Measurements from ENCODE around the gene MYO3B.

The MYO3B gene

DNA sequence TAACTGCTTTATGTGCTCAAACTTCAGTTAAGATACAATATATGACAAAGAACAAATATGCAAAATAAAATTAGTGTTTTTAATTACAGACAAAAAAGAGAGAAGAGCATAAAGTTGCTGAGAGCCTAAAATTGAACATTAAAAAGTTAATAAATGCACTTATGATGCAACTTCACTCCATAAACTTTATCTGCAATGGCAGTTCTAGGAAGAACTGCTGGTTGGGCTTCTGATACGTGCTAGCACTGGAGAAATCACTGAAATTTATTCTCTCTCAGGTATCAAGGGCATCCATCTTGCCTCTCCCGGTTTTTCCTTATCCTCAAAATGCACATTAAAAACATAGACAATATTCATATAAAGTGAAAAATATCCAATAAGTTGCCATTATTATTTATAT, 35.7 kb downstream of the MYO3B start:
- peaks cover 5% of the 10 kb centered on the region for H3K4me1 Mint-ChIP-seq
- H3K4me3 Mint-ChIP-seq, result no peak overlapping the region
- no peak overlapping the region for H3K27ac Mint-ChIP-seq

DNA sequence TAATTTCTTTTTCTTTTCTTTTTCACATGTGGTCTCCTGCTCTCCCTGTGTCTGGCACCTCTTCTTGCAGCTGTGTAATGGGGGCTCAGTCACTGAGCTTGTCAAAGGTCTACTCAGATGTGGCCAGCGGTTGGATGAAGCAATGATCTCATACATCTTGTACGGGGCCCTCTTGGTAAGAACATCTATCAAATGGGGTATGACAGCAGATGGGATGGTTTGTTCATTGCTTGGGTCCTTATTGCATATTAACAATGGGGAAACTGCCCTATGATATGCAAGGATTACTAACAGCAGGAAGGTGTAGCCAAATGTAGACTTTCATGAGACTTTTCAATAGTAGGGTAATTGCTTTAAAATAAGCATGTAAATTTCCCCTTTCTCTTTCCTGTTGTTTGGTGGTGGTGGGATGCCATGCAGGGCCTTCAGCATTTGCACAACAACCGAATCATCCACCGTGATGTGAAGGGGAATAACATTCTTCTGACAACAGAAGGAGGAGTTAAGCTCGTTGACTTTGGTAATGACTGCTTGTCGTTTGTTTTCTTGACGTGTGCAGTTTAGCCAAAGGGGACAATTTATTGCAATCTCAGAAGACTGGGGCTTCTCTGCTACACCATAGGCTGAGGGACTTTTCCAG, 36.5 kb downstream of the MYO3B start:
- Mint-ChIP-seq H3K27ac (no peak overlapping the region), H3K4me3 (no peak overlapping the region), H3K9me3 (peaks cover 3% of the 10 kb centered on the region), H3K36me3 (no peaks in the 10 kb centered on the region), H3K4me1 (peaks cover 5% of the 10 kb centered on the region), H3K27me3 (no peaks in the 10 kb centered on the region)
- no peak for ATAC-seq

More for the DNA sequence above, 35.7 kb downstream of the MYO3B start:
- peaks cover 3% of the 10 kb centered on the region for H3K9me3 Mint-ChIP-seq
- no peak for ATAC-seq
- no peaks in the 10 kb centered on the region for H3K36me3 Mint-ChIP-seq
- H3K27me3 Mint-ChIP-seq, result no peaks in the 10 kb centered on the region

DNA sequence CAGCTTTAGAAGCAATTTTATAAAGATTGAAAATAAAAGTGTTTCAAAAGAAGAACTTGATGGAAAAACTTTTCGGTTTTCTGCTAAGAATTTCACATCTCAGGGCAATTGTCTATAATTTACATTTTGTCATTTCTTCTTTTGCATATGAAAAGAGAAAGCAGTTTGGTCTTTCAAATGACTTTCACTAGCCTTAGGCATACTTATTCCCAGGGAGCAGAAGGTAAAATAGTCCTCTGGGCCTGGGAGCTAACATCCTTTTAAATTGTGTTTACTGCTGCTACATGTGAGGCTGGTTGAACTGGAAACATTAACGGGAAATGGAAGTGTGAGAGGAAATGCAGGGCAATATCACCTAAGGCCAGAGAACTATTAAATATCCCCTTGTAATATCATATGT, 37.1 kb downstream of the MYO3B start:
- no peaks in the 10 kb centered on the region for H3K36me3 Mint-ChIP-seq
- H3K4me3 Mint-ChIP-seq, result no peak overlapping the region
- peaks cover 3% of the 10 kb centered on the region for H3K9me3 Mint-ChIP-seq
- no peaks in the 10 kb centered on the region for H3K27me3 Mint-ChIP-seq
- no peak for ATAC-seq
- no peak overlapping the region for H3K27ac Mint-ChIP-seq
- peaks cover 5% of the 10 kb centered on the region for H3K4me1 Mint-ChIP-seq

DNA sequence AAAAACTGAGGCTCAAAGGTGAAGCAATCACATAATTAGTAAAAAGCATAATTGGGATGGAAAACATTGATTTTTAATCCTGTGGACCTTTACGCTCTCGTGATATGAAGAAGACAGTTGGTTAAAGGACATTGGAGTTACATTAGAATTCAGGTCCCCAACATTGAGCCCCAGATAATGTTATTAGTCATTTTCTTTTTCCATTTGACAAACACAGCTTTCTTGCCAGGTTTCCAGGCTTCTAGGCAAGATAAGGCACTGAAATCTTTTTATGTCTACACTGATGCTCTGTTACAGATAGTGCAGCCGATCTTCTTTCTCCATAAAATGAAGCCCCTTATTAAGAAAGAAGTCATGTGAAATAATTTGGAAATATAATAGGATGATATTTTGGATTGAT, 38.5 kb downstream of the MYO3B start:
- Mint-ChIP-seq H3K4me3 (no peak overlapping the region), H3K4me1 (peaks cover 5% of the 10 kb centered on the region), H3K36me3 (no peaks in the 10 kb centered on the region), H3K27ac (no peak overlapping the region), H3K27me3 (no peaks in the 10 kb centered on the region), H3K9me3 (no peaks in the 10 kb centered on the region)
- no peak for ATAC-seq

DNA sequence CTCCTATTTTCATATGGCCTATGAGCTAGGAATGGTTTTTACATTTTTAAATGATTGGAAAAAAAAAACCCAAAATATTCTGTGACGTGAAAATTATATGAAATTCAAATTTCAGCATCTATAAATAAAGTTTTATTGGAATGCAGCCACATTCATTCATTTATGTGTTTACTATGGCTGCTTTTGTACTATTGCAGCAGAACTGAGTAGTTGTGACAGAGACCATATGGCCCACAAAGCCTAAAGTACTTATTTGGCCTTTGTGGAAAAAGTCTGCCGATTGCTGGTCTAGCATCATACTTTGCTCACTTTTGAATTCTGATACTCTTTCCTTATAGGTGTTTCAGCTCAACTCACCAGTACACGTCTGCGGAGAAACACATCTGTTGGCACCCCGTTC, 39.0 kb downstream of the MYO3B start:
- Mint-ChIP-seq H3K27ac (no peak overlapping the region), H3K27me3 (no peaks in the 10 kb centered on the region), H3K4me1 (peaks cover 5% of the 10 kb centered on the region), H3K9me3 (no peaks in the 10 kb centered on the region), H3K36me3 (no peaks in the 10 kb centered on the region), H3K4me3 (no peak overlapping the region)
- no peak for ATAC-seq

DNA sequence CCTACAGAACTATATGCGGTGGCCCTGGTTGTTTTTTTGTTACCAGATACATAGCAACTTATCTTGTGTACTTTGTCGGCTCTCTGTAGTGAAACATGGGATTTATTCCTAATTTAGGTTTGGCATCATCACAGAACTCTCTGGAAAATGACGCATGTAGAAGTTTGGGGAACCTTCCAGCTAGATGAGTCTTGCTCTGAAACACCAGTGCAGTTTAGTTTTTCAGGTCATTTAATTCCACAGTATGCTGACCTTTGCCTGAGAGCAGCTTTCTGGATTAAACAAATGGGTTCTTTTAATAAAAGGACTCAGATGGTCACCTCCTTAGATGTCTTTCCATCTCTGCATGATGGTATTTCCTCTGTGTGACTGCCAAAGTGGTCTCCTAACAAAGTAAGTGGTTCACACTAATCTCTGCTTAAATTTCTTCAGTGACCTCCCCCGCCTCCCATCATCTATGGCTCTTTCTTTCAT, 39.9 kb downstream of the MYO3B start:
- ATAC-seq, result no peak
- Mint-ChIP-seq H3K4me1 (peaks cover 5% of the 10 kb centered on the region), H3K4me3 (no peak overlapping the region), H3K9me3 (no peaks in the 10 kb centered on the region), H3K36me3 (no peaks in the 10 kb centered on the region), H3K27ac (no peak overlapping the region), H3K27me3 (no peaks in the 10 kb centered on the region)

DNA sequence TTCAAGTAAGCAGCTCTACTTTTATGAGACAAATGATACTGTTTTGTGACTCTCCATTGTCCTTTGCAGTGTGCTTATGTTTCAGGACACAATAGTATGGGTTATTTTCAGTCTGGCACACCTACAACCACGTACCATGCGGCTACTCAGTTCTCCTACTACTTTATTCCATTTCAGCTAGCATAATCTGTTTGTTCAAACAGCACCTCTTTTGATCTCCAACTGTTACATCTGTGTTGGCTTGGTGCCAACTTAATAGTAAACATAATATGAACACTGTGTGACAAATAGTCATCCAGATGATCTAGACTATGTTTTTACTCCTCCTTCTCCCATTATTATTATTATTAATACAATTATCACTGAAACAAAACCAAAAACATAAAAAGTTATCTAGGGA, 40.5 kb downstream of the MYO3B start:
- Mint-ChIP-seq H3K4me3 (no peak overlapping the region), H3K9me3 (no peaks in the 10 kb centered on the region), H3K27me3 (no peaks in the 10 kb centered on the region), H3K36me3 (no peaks in the 10 kb centered on the region), H3K4me1 (no peaks in the 10 kb centered on the region), H3K27ac (no peak overlapping the region)
- no peak for ATAC-seq

DNA sequence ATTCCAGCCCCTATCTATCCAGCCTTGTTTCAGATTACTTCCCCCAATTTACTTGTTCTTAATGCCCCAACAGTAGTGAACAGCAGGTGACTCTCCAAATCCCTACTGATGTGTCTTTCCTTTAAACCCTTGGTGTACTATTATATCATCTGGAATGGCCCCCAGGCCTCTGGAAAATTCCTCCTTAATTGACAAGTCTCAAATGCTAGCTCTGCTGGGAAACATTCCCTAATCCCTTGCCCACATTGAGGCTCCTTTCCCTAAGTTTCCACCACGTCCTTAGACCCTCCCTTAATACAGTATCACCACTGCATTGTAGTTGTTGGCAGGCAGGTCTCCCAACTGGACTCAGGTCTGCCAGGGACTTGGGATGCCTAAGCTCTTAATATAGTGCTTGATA, 41.0 kb downstream of the MYO3B start:
- Mint-ChIP-seq H3K36me3 (no peaks in the 10 kb centered on the region), H3K9me3 (no peaks in the 10 kb centered on the region), H3K4me3 (no peak overlapping the region), H3K27me3 (no peaks in the 10 kb centered on the region), H3K27ac (no peak overlapping the region), H3K4me1 (no peaks in the 10 kb centered on the region)
- ATAC-seq, result no peak

DNA sequence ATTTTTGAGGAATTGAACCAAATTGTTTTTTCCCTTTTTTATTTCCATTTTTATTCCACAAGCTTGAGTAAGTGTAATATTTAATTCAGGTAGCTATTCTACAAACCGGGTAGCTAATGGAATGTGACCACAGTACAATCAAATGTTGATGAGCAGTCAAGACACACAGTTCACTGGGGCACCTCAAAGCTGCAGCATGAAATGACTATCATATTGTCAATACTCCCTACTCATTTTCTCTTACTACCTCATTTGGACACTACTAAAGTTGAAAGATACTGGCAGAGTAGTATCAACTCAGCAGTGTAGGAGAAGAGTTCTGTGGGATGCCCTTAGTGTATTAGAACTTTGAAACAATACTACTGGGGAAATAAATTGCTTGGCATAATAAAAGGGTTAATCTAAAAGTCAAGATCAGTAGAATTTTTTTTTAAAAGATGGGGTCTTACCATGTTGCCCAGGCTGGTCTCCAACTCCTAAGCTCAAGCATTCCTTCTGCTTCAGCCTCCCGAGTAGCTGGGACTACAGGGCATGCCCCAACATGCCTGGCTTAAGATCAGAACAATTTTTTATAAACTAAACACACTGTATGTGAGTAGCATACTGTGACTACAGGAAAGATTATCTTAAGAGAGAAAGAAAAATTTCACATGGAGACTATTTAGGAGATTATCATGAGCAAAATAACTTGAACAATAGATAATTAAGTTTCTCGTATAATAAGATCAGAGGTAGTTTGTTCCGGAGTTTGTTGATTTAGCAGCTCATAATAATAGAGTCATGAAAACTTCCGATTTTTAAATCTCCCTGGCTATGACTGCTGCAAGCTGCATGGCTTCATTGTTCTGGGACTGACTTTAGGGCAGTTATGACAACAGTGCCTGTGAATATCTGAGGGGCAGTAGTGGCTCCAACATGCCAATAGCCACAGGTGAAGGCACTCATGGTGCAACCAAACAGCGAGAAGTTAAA, 43.7 kb downstream of the MYO3B start:
- no peak overlapping the region for H3K4me3 Mint-ChIP-seq
- H3K36me3 Mint-ChIP-seq, result no peaks in the 10 kb centered on the region
- H3K4me1 Mint-ChIP-seq, result no peaks in the 10 kb centered on the region
- H3K27ac Mint-ChIP-seq, result no peak overlapping the region
- no peaks in the 10 kb centered on the region for H3K27me3 Mint-ChIP-seq
- no peaks in the 10 kb centered on the region for H3K9me3 Mint-ChIP-seq
- ATAC-seq, result no peak

DNA sequence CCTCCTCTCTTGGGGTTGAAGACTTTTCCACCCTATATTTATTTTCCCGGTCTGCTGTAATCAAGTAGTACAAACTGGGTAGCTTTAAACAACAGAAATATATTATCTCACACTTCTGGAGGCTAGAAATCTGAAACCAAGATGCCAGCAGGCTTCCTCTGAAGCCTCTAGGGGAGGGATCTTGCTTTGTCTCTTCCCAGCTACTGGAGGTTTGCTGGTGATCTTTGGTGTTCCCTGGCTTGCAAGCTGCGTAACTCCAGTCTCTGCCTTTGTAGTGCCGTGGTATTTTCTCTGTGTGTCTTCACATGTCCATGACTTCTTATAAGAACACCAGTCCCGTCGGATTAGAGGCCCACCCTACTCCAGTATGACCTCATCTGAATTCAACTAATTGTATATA, 44.4 kb downstream of the MYO3B start:
- no peaks in the 10 kb centered on the region for H3K27me3 Mint-ChIP-seq
- H3K4me1 Mint-ChIP-seq, result no peaks in the 10 kb centered on the region
- ATAC-seq, result no peak
- H3K36me3 Mint-ChIP-seq, result no peaks in the 10 kb centered on the region
- no peak overlapping the region for H3K27ac Mint-ChIP-seq
- H3K9me3 Mint-ChIP-seq, result no peaks in the 10 kb centered on the region
- H3K4me3 Mint-ChIP-seq, result no peak overlapping the region

DNA sequence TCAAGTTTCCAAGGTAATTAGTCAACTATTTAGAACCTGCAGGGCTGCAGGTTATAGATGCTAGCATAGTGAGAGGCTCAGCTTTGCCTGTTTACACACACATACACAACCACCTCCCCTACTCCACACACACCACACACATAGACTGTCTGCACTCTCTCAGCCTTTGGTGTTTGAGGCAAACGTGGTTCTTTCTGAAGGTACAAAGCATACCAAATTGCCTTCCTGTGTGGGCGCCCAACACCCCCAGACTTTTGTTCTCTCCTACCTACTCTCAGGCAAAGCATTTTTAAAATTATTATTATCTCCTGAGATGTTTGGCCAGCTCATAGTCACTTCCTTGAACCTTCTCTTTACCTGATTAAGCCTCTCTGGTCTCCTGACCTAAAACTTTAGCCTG, 44.9 kb downstream of the MYO3B start:
- Mint-ChIP-seq H3K4me3 (no peak overlapping the region), H3K27ac (no peak overlapping the region), H3K9me3 (no peaks in the 10 kb centered on the region), H3K36me3 (no peaks in the 10 kb centered on the region), H3K27me3 (no peaks in the 10 kb centered on the region), H3K4me1 (no peaks in the 10 kb centered on the region)
- no peak for ATAC-seq

DNA sequence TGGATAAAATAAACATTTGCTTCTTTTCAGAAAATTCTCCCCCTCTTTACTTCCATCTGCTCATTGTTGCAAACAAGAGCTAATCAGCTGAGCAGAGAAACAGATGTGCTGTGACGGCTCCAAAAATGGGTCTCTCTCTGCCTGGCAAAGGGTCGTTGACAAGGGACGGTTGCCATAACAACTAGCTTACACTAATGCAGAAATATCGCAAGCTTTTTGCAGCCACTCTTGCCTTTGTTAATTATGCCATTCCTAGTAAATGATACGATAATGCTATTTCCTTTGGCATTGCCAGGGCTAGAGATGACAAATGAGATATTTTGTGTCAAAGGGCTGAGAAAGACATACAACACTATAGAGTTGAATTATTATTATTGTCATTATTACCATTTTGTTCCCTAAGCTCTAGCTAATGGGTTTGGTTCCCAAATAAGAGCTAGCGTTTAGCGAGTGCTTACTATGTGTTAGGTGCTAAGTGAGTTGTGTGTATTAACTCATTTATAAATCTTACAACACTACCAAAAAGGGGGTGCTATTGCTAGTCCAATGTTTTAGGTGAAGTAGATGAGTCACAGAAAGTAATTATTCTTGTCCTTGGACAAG, 46.8 kb downstream of the MYO3B start:
- Mint-ChIP-seq H3K27me3 (no peaks in the 10 kb centered on the region), H3K9me3 (no peaks in the 10 kb centered on the region), H3K4me3 (no peak overlapping the region), H3K36me3 (no peaks in the 10 kb centered on the region), H3K27ac (no peak overlapping the region), H3K4me1 (no peaks in the 10 kb centered on the region)
- no peak for ATAC-seq

DNA sequence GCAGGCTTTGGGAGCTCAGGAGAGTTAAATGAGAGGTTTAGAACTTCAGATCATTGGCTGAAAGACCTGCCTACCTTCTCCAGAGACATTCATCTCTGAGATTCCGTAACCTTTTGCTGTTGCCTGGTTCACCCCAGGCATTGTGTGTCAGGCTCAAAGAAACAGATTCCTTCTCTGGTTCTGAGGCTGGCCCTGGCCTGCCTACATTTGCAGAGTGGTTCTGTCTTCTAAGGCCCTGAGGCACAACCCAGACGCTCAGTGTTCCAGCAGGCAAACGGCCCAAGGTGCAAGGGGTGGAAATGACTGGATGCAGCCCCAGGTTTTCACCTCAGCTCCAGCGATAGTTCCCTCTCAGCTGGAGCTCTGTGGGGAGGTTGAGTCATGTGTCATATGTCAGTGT, 48.3 kb downstream of the MYO3B start:
- H3K9me3 Mint-ChIP-seq, result no peaks in the 10 kb centered on the region
- H3K27me3 Mint-ChIP-seq, result no peaks in the 10 kb centered on the region
- no peak overlapping the region for H3K27ac Mint-ChIP-seq
- H3K36me3 Mint-ChIP-seq, result no peaks in the 10 kb centered on the region
- ATAC-seq, result no peak
- H3K4me3 Mint-ChIP-seq, result no peak overlapping the region
- no peaks in the 10 kb centered on the region for H3K4me1 Mint-ChIP-seq

DNA sequence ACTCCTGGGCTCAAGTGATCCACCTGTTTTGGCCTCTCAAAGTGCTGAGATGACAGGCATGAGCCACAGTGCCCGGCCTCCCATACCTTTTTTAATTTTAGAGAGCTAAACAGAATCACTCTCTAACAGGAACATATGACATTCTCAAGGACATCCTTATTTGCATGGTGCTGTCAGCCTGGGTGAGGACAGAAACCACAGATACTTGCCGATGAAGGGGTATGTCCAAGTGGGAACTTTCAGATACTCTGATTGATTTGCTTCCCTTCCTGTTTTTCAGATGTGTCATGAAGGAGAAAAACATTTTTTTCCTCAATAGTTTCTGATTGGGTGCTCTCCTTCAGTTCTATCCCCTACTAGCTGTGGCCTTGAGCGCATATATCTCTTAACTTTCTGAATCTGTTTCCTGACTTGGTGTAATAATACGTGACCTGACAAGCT, 49.6 kb downstream of the MYO3B start:
- H3K27ac Mint-ChIP-seq, result no peak overlapping the region
- H3K4me3 Mint-ChIP-seq, result no peak overlapping the region
- H3K36me3 Mint-ChIP-seq, result no peaks in the 10 kb centered on the region
- H3K27me3 Mint-ChIP-seq, result no peaks in the 10 kb centered on the region
- no peaks in the 10 kb centered on the region for H3K4me1 Mint-ChIP-seq
- no peak for ATAC-seq
- no peaks in the 10 kb centered on the region for H3K9me3 Mint-ChIP-seq

DNA sequence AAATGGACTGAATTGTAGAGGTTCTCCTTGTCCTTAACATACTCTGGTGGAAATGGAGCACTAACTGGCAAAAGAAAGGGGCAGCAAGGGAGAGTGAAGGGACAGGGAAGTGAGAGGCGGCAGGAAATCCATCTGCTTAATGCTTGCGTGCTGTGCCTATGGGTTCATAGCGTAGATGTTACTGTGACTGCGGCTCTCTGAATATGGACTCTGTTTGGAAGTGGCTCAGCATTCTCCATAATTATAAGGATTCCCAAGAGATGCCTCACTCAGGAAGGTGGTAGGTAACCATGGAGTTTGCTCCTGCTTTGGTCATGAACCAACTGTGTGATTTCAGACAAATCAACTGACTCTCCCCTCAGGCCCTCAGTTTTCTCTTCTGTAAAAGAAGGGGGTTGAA, 50.0 kb downstream of the MYO3B start:
- Mint-ChIP-seq H3K27ac (no peak overlapping the region), H3K36me3 (no peaks in the 10 kb centered on the region), H3K4me3 (no peak overlapping the region), H3K9me3 (no peaks in the 10 kb centered on the region), H3K27me3 (no peaks in the 10 kb centered on the region), H3K4me1 (no peaks in the 10 kb centered on the region)
- ATAC-seq, result no peak

Measured in stimulated activated memory B cell treated with anti-CD40 and anti-IgM and Interleukin-4, amounts not matched to agents 10 μg/mL and 1 μg/mL and 100 μg/mL, for 72 hours (primary cell).